ENCODE results near the gene SEC14L5.

DNA sequence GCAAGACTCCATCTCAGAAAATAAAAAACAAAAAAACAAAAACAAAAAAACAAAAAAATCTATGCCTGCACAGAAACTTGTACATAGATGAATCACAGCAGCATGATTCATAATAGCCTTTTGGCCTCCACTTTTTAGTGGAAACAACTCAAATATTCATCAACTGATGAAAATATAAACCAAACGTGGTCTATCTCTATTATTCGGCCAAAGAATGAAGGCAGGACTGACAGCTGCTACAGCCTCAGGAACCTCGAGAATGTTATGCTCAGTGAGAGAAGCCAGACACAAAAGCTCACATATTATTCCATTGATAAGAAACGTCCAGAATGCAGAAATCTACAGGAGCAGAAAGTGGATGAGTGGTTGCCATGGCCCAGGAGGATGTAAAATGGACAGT lies 41.0 kb upstream of the SEC14L5 start:
- TF ChIP-seq, protein P1, sequence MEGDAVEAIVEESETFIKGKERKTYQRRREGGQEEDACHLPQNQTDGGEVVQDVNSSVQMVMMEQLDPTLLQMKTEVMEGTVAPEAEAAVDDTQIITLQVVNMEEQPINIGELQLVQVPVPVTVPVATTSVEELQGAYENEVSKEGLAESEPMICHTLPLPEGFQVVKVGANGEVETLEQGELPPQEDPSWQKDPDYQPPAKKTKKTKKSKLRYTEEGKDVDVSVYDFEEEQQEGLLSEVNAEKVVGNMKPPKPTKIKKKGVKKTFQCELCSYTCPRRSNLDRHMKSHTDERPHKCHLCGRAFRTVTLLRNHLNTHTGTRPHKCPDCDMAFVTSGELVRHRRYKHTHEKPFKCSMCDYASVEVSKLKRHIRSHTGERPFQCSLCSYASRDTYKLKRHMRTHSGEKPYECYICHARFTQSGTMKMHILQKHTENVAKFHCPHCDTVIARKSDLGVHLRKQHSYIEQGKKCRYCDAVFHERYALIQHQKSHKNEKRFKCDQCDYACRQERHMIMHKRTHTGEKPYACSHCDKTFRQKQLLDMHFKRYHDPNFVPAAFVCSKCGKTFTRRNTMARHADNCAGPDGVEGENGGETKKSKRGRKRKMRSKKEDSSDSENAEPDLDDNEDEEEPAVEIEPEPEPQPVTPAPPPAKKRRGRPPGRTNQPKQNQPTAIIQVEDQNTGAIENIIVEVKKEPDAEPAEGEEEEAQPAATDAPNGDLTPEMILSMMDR (IDR thresholded peaks at IDR 0.05; ENCODE audit: low read depth, low read length): no peak
- no peak for TF ChIP-seq EZH2phosphoT487 (IDR thresholded peaks at IDR 0.05; ENCODE audit: low read depth)

Data from OCI-LY3 (cell line).